Duodenal mucosa (tissue), 2 donors: Measurements from ENCODE around the gene RLN3.
"Not testable (repeated sequence)": the region's sequence is repeated elsewhere in the genome, so short reads cannot be mapped to it uniquely, and the experiment has no call there.

Experiments
- H3K27ac ChIP-seq: one replicate; pipeline ENCODE4 v1.7.0; 2013; ENCODE audit warnings: low read depth, low read length
- H3K27me3 ChIP-seq, 2 donors: one replicate each; pipeline ENCODE4 v1.7.0; 2013; ENCODE audit warnings: low read length in 2 of 2, control low read depth in 1 of 2; ENCODE audit not compliant: insufficient read depth in 2 of 2, control insufficient read depth in 1 of 2
- H3K36me3 ChIP-seq, 2 donors: one replicate each; pipeline ENCODE4 v1.7.0; 2013; ENCODE audit warnings: low read length in 2 of 2, control low read depth in 1 of 2; ENCODE audit not compliant: insufficient read depth in 2 of 2, control insufficient read depth in 1 of 2
- H3K4me1 ChIP-seq, 2 donors: one replicate each; pipeline ENCODE4 v1.7.0; 2013; ENCODE audit warnings: low read length in 2 of 2, control low read depth in 1 of 2; ENCODE audit not compliant: insufficient read depth in 2 of 2, control insufficient read depth in 1 of 2
- H3K4me3 ChIP-seq, 2 donors: one replicate each; pipeline ENCODE4 v1.7.0; 2013; ENCODE audit warnings: low read length in 2 of 2, low read depth in 1 of 2
- H3K9ac ChIP-seq, 2 donors: one replicate each; pipeline ENCODE4 v1.7.0; 2013; ENCODE audit warnings: low read length in 2 of 2, low read depth in 1 of 2
- H3K9me3 ChIP-seq, 2 donors: one replicate each; pipeline ENCODE4 v1.7.0; 2013; ENCODE audit warnings: low read length in 2 of 2, control low read depth in 1 of 2; ENCODE audit not compliant: control insufficient read depth in 1 of 2

RLN3 gene

GRCh38 chr19:14039181-14039580, 11.2 kb downstream of the RLN3 start:
- Histone ChIP-seq H3K27me3 (no peaks in the 10 kb centered on the region), H3K9ac (no peak overlapping the region), H3K4me1 (peaks cover 0 to 9% of the 10 kb centered on the region in 2 donors), H3K36me3 (no peaks in the 10 kb centered on the region), H3K27ac (no peak overlapping the region), H3K4me3 (no peak overlapping the region), H3K9me3 (no peaks in the 10 kb centered on the region)

DNA sequence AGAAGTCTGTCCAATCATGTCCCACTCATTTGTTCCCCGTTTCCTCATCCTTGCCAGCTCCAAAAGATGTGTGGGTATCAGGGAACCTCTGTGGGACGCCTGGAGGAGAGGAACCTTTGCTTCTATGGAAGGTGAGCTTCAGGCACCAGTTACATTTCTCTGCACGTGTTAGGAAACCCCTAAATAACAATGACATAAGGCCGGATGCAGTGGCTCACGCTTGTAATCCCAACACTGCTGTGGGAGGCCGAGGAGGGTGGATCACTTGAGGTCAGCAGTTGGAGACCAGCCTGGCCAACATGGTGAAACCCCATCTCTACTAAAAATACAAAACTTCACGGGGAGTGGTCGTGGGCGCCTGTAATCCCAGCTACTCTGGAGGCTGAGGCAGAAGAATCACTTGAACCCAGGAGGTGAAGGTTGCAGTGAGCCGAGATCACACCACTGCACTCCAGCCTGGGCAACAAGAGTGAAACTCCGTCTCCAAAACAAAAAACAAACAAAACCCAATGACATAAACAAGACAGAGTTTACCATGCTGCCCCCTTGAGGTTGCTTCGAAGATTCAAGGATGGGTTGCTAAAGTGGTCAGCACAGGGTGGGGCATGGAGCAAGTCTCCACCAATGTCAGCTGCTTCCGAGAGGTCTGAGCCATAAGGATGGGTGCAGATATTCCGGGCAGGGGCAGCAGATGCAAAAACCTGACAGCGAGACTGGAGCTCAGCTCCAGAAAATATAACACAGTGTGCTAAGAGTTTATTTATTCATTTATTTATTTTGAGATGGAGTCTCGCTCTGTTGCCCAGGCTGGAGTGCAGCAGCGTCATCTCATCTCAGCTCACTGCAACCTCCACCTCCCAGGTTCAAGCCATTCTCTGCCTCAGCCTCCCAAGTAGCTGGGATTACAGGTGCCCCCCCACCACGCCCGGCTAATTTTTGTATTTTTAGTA, 15.0 kb downstream of the RLN3 start:
- not testable (repeated sequence) for H3K4me3 ChIP-seq, H3K27ac ChIP-seq, H3K9me3 ChIP-seq, H3K36me3 ChIP-seq, H3K9ac ChIP-seq, H3K4me1 ChIP-seq, H3K27me3 ChIP-seq

DNA sequence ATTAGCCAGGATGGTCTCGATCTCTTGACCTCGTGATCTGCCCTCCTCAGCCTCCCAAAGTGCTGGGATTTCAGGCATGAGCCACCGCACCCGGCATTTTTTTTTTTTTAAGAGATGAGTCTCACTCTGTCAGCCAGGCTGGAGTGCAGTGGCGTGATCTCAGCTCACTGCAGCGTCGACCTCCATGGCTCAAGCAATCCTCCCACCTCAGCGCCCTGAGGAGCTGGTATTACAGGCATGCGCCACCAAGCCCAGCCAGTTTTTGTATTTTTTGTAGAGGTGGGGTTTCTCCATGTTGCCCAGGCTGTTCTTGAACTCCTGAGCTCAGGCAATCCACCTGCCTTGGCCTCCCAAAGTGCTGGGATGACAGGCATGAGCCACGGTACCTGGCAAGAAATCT, 19.9 kb downstream of the RLN3 start:
- peaks cover 0 to 11% of the 10 kb centered on the region in 2 donors for H3K36me3 ChIP-seq
- not testable (repeated sequence) for H3K27me3 ChIP-seq, H3K4me1 ChIP-seq, H3K4me3 ChIP-seq, H3K9ac ChIP-seq, H3K27ac ChIP-seq, H3K9me3 ChIP-seq

DNA sequence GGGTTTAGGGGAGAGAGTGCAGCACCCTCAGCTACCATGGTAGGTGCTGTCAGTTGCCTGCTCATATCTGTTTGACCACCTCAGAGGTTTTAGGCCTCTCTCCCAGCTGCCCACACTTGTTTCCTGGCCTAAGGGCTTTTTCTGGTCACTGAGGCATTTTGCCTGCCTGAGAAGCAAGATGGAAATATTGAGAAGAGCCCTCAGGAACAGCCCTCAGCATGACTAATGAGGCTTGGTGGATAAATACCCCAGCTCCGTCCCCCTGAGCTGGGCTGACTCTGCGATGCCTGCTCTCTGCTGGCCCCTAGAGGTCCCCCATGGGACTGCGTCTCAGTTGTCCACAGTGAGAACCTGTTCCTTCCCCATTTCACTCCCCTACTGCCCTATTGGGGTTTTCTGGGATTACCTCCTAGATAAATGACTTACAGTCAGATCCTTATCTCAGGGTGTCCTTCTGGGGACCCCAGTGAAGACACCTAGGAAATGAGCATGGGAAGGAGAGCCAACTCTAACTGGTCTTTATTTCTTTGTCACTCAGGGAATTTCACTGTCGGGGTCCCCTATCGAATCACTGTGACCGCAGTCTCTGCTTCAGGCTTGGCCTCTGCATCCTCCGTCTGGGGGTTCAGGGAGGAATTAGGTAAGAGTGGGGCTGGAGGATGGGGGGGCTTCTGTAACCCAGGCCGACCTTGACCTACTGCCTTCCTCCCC, 20.6 kb downstream of the RLN3 start:
- Histone ChIP-seq H3K27me3 (no peaks in the 10 kb centered on the region), H3K4me1 (no peaks in the 10 kb centered on the region), H3K36me3 (peaks cover 0 to 11% of the 10 kb centered on the region in 2 donors), H3K27ac (no peak overlapping the region), H3K9ac (no peak overlapping the region), H3K9me3 (no peaks in the 10 kb centered on the region), H3K4me3 (no peak overlapping the region)

GRCh38 chr19:14050512-14050911, 22.6 kb downstream of the RLN3 start:
- Histone ChIP-seq H3K36me3 (peaks cover 0 to 11% of the 10 kb centered on the region in 2 donors), H3K4me1 (no peaks in the 10 kb centered on the region), H3K4me3 (no peak overlapping the region), H3K27ac (no peak overlapping the region), H3K27me3 (no peaks in the 10 kb centered on the region), H3K9me3 (no peaks in the 10 kb centered on the region), H3K9ac (no peak overlapping the region)

GRCh38 chr19:14050961-14051360, 23.0 kb downstream of the RLN3 start:
- H3K27me3 ChIP-seq, H3K9me3 ChIP-seq: not testable (repeated sequence)
- H3K36me3 ChIP-seq: peaks cover 0 to 10% of the 10 kb centered on the region in 2 donors

DNA sequence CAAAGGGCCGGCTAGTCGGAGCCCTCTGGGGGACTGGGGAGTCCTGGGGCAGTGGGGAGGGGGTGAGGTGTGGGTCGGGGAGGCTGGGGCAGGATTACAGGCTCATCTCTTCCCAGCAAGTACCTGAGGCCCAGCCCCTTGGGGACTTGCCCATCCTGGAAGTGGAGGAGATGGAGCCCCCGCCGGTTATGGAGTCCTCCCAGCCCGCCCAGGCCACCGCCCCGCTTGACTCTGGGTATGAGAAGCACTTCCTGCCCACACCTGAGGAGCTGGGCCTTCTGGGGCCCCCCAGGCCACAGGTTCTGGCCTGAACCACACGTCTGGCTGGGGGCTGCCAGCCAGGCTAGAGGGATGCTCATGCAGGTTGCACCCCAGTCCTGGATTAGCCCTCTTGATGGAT, 24.0 kb downstream of the RLN3 start:
- Histone ChIP-seq H3K27ac (no peak overlapping the region), H3K4me3 (no peak overlapping the region), H3K27me3 (no peaks in the 10 kb centered on the region), H3K36me3 (peaks cover 0 to 8% of the 10 kb centered on the region in 2 donors), H3K9me3 (no peaks in the 10 kb centered on the region), H3K4me1 (no peaks in the 10 kb centered on the region), H3K9ac (no peak overlapping the region)

More at GRCh38 chr19:14050961-14051360, 23.0 kb downstream of the RLN3 start:
- not testable (repeated sequence) for H3K4me1 ChIP-seq, H3K4me3 ChIP-seq, H3K9ac ChIP-seq, H3K27ac ChIP-seq

DNA sequence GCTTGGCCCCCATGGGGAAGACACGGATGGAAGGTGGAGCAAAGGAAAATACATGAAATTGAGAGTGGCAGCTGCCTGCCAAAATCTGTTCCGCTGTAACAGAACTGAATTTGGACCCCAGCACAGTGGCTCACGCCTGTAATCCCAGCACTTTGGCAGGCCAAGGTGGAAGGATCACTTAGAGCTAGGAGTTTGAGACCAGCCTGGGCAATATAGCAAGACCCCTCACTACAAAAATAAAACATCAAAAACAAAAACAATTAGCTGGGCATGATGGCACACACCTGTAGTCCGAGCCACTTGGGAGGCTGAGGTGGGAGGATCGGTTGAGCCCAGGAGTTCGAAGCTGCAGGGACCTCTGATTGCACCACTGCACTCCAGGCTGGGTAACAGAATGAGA, 24.5 kb downstream of the RLN3 start:
- peaks cover 0 to 8% of the 10 kb centered on the region in 2 donors for H3K36me3 ChIP-seq
- H3K27ac ChIP-seq: no peak overlapping the region
- no peaks in the 10 kb centered on the region for H3K27me3 ChIP-seq
- H3K9ac ChIP-seq: no peak overlapping the region
- no peak overlapping the region for H3K4me3 ChIP-seq
- no peaks in the 10 kb centered on the region for H3K9me3 ChIP-seq
- no peaks in the 10 kb centered on the region for H3K4me1 ChIP-seq

GRCh38 chr19:14053032-14053431, 25.1 kb downstream of the RLN3 start:
- H3K9me3 ChIP-seq: no peaks in the 10 kb centered on the region
- H3K4me3 ChIP-seq: no peak overlapping the region
- H3K9ac ChIP-seq: no peak overlapping the region
- peaks cover 1 to 2% of the 10 kb centered on the region in 2 donors for H3K27me3 ChIP-seq
- peaks cover 0 to 8% of the 10 kb centered on the region in 2 donors for H3K36me3 ChIP-seq
- no peak overlapping the region for H3K27ac ChIP-seq
- H3K4me1 ChIP-seq: peaks cover 0 to 1% of the 10 kb centered on the region in 2 donors

- H3K9me3 ChIP-seq: no peaks in the 10 kb centered on the region
- H3K4me1 ChIP-seq: peaks cover 0 to 4% of the 10 kb centered on the region in 2 donors
- no peak overlapping the region for H3K9ac ChIP-seq
- H3K27me3 ChIP-seq: peaks cover 6 to 7% of the 10 kb centered on the region in 2 donors
- peaks cover 0 to 8% of the 10 kb centered on the region in 2 donors for H3K36me3 ChIP-seq
- H3K27ac ChIP-seq: no peak overlapping the region
- H3K4me3 ChIP-seq: no peak overlapping the region
These were observed 25.6 kb downstream of the RLN3 start for GRCh38 chr19:14053500-14053899.
